DOHH2 (cell line): ENCODE results near the gene SEMA5B.

Source experiments
- H3F3A ChIP-seq: fragments of 200-600 bp; sonication (generic), shearing (Covaris generic); 2 replicates; pipeline ENCODE4 v1.6.0; 2016; ENCODE audit warnings: antibody characterized with exemption, mild to moderate bottlenecking; ENCODE audit not compliant: control insufficient read depth, insufficient read depth
- H3K27ac ChIP-seq: fragments of 200-600 bp; sonication (generic); 2 replicates; pipeline ENCODE4 v1.5.1; 2014; ENCODE audit warnings: low read depth, mild to moderate bottlenecking, low read length, moderate library complexity
- H3K27me3 ChIP-seq: fragments of 200-600 bp; sonication (generic); 2 replicates; pipeline ENCODE4 v1.6.1; 2014; ENCODE audit warnings: mild to moderate bottlenecking, low read length, mixed read lengths; ENCODE audit not compliant: control insufficient read depth
- H3K36me3 ChIP-seq: fragments of 200-600 bp; sonication (generic); 2 replicates; pipeline ENCODE4 v1.6.1; 2014; ENCODE audit warnings: mild to moderate bottlenecking, low read length, moderate library complexity, mixed read lengths; ENCODE audit not compliant: control insufficient read depth
- H3K4me1 ChIP-seq: fragments of 200-600 bp; sonication (generic); 2 replicates; pipeline ENCODE4 v1.6.1; 2014; ENCODE audit warnings: mild to moderate bottlenecking, low read length, mixed read lengths; ENCODE audit not compliant: control insufficient read depth
- H3K4me2 ChIP-seq: fragments of 200-600 bp; sonication (generic); 2 replicates; pipeline ENCODE4 v1.6.0; 2014; ENCODE audit warnings: mild to moderate bottlenecking, low read length, moderate library complexity
- H3K4me3 ChIP-seq: fragments of 200-600 bp; sonication (generic); 2 replicates; pipeline ENCODE4 v1.5.1; 2014; ENCODE audit warnings: mild to moderate bottlenecking, low read length, mixed read lengths
- H3K79me2 ChIP-seq: fragments of 200-600 bp; sonication (generic); 2 replicates; pipeline ENCODE4 v1.6.1; 2014; ENCODE audit warnings: mild to moderate bottlenecking, low read length, mixed read lengths; ENCODE audit not compliant: control insufficient read depth
- H3K9me2 ChIP-seq: fragments of 200-600 bp; sonication (generic); replicated peaks from 2 replicates; pipeline ENCODE4 v1.6.1; 2014; ENCODE audit warnings: mild to moderate bottlenecking, low read length, mixed read lengths; ENCODE audit not compliant: control insufficient read depth
- H3K9me3 ChIP-seq: fragments of 200-600 bp; sonication (generic); 2 replicates; pipeline ENCODE4 v1.6.1; 2014; ENCODE audit warnings: antibody characterized with exemption, low read length, mixed read lengths; ENCODE audit not compliant: control insufficient read depth, insufficient read depth
- H4K20me1 ChIP-seq: fragments of 200-600 bp; sonication (generic); 2 replicates; pipeline ENCODE4 v1.6.0; 2014; ENCODE audit warnings: low read depth, mild to moderate bottlenecking, antibody characterized with exemption, low read length, moderate library complexity; ENCODE audit not compliant: control insufficient read depth, insufficient read depth
- EZH2phosphoT487 ChIP-seq: fragments of 200-600 bp; sonication (generic); IDR thresholded peaks from 2 replicates; pipeline ENCODE4 v1.6.1; 2017; ENCODE audit warnings: borderline replicate concordance, mild to moderate bottlenecking, antibody characterized with exemption, low read length, moderate library complexity, mixed read lengths
- TF ChIP-seq, protein P1 (sequence below): fragments of 200-600 bp; sonication (generic); IDR thresholded peaks from one replicate; pipeline ENCODE4 v1.5.1; 2014; ENCODE audit warnings: antibody characterized with exemption, mild to moderate bottlenecking, low read depth, low read length; ENCODE audit not compliant: poor library complexity, severe bottlenecking

Gene SEMA5B

DNA sequence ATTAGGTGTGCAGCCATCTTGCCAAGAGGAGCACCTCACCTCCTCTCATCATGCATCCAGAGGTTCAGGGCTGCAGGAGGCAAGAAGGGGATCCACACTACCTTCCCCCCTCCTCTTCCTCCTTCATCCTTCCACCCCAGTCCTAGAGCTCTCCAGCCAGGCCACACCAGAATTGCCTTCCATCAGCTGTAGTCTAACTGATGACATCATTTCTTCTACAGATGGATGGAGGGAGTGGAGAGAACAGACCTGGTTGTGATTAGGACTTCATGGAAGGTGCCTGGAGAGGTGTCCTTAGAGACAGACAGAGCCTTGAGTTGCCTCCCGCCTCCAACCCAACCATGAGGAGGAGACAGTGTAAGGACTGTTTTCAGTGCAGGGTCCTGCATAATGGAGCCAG is 14.9 kb downstream of the SEMA5B start:
- Histone ChIP-seq H3K4me2 (no peak overlapping the region), H3K4me1 (no peaks in the 10 kb centered on the region), H4K20me1 (no peaks in the 10 kb centered on the region), H3K36me3 (no peaks in the 10 kb centered on the region), H3K27ac (no peak overlapping the region), H3K9me3 (no peaks in the 10 kb centered on the region), H3K79me2 (no peaks in the 10 kb centered on the region), H3F3A (no peaks in the 10 kb centered on the region), H3K4me3 (no peak overlapping the region), H3K9me2 (no peaks in the 10 kb centered on the region), H3K27me3 (peaks cover 30% of the 10 kb centered on the region)
- no peak for TF ChIP-seq EZH2phosphoT487
- TF ChIP-seq, protein P1, sequence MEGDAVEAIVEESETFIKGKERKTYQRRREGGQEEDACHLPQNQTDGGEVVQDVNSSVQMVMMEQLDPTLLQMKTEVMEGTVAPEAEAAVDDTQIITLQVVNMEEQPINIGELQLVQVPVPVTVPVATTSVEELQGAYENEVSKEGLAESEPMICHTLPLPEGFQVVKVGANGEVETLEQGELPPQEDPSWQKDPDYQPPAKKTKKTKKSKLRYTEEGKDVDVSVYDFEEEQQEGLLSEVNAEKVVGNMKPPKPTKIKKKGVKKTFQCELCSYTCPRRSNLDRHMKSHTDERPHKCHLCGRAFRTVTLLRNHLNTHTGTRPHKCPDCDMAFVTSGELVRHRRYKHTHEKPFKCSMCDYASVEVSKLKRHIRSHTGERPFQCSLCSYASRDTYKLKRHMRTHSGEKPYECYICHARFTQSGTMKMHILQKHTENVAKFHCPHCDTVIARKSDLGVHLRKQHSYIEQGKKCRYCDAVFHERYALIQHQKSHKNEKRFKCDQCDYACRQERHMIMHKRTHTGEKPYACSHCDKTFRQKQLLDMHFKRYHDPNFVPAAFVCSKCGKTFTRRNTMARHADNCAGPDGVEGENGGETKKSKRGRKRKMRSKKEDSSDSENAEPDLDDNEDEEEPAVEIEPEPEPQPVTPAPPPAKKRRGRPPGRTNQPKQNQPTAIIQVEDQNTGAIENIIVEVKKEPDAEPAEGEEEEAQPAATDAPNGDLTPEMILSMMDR = no peak

DNA sequence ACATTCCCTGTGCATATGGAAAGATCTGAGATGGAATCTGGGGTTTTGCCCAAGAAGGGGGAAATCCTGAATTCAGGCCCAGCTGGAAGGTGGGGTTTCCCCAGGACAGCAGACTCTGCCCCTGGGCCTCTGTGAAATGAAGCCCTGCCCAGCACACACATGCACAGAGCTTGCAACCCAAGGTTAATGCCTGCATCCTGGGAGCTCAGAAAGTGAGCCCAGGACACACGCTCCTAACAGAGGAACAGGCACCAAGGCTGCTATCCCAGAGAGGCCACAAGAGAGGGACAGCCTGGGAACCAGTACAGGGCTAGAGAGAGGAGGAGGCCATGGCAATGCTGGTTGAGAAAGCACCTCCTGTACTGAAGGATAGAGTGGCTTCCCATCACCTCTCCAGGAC is 16.1 kb downstream of the SEMA5B start:
- Histone ChIP-seq H3K9me3 (no peaks in the 10 kb centered on the region), H3K9me2 (no peaks in the 10 kb centered on the region), H4K20me1 (no peaks in the 10 kb centered on the region), H3K36me3 (no peaks in the 10 kb centered on the region), H3K4me3 (no peak overlapping the region), H3K4me2 (no peak overlapping the region), H3K27me3 (peaks cover 34% of the 10 kb centered on the region), H3K4me1 (no peaks in the 10 kb centered on the region), H3F3A (no peaks in the 10 kb centered on the region), H3K27ac (no peak overlapping the region), H3K79me2 (no peaks in the 10 kb centered on the region)
- no peak for TF ChIP-seq EZH2phosphoT487
- TF ChIP-seq, protein P1 = no peak

DNA sequence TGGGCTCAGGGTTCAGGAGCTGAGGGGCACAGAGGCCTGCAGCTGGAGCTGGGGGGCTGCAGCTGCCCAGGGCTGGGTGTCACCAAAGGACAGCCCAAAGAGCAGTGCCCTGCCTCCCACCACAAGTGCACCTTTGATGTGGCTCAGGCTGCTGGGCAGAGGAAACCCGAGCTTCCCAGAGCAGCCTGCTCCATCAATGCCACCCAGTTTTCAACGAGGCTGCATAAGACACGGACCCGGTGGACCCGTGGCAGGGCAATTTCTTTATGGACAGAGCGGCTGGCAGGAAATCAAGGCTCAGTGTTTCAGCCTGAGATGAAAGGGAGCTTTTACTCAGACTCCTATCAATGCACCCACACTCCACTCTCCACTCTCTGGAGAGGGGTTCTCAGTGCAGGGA is 18.7 kb downstream of the SEMA5B start:
- no peaks in the 10 kb centered on the region for H3K9me2 ChIP-seq
- H3K4me3 ChIP-seq = no peak overlapping the region
- H3K79me2 ChIP-seq = no peaks in the 10 kb centered on the region
- no peaks in the 10 kb centered on the region for H4K20me1 ChIP-seq
- no peak overlapping the region for H3K27ac ChIP-seq
- H3K4me2 ChIP-seq = no peak overlapping the region
- peaks cover 32% of the 10 kb centered on the region for H3K27me3 ChIP-seq
- H3K36me3 ChIP-seq = no peaks in the 10 kb centered on the region
- H3F3A ChIP-seq = no peaks in the 10 kb centered on the region
- no peaks in the 10 kb centered on the region for H3K9me3 ChIP-seq
- H3K4me1 ChIP-seq = no peaks in the 10 kb centered on the region
- TF ChIP-seq EZH2phosphoT487 = no peak
- TF ChIP-seq, protein P1 = no peak

DNA sequence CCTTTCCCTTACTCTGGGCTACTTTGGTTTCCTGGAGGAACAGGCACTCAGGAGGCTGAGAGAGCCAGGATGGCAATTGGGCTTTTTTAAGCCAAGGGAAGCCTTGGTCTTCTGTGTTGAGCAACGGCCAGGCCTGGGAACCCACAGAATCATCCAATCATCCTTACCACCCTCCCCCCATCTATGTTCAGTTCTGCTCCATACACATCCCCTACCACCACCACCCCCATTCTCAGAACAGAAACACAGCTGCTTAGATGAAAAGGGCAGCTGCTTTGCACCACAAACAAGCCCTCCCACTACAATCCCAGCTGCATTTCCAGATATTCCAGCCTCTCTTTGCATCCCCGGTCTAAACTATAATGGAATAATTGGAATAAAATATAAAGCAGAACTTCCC is 21.0 kb downstream of the SEMA5B start:
- Histone ChIP-seq H4K20me1 (no peaks in the 10 kb centered on the region), H3F3A (no peaks in the 10 kb centered on the region), H3K79me2 (no peaks in the 10 kb centered on the region), H3K4me3 (no peak overlapping the region), H3K4me2 (no peak overlapping the region), H3K9me3 (no peaks in the 10 kb centered on the region), H3K4me1 (no peaks in the 10 kb centered on the region), H3K36me3 (no peaks in the 10 kb centered on the region), H3K27me3 (peaks cover 46% of the 10 kb centered on the region), H3K9me2 (no peaks in the 10 kb centered on the region), H3K27ac (no peak overlapping the region)
- no peak for TF ChIP-seq EZH2phosphoT487
- TF ChIP-seq, protein P1 = no peak
